ENCODE results near the gene FRMD4B.
A peak's percentile ranks its signal among the peaks of the same experiment; 100 is the strongest.

Gene FRMD4B

GRCh38 chr3:69178838-69179739, 206.8 kb downstream of the FRMD4B start:
- DNase-seq (ENCODE audit: low read depth) = no peak
- no peak for TF ChIP-seq CTCF (IDR thresholded peaks at IDR 0.05; ENCODE audit: control insufficient read depth, extremely low read depth, insufficient read depth)
- no peak overlapping the region for H3K4me3 ChIP-seq (ENCODE audit: low read depth, low read length)

GRCh38 chr3:69178082-69178481, 207.8 kb downstream of the FRMD4B start:
- no peak for TF ChIP-seq CTCF (IDR thresholded peaks at IDR 0.05; ENCODE audit: control insufficient read depth, extremely low read depth, insufficient read depth)
- DNase-seq (ENCODE audit: low read depth) = no peak

GRCh38 chr3:69174871-69175737, 210.8 kb downstream of the FRMD4B start:
- H3K4me3 ChIP-seq (ENCODE audit: low read depth, low read length) = no peak overlapping the region
- no peak for DNase-seq (ENCODE audit: low read depth)
- no peak for TF ChIP-seq CTCF (IDR thresholded peaks at IDR 0.05; ENCODE audit: control insufficient read depth, extremely low read depth, insufficient read depth)

More at GRCh38 chr3:69178082-69178481, 207.8 kb downstream of the FRMD4B start:
- H3K4me3 ChIP-seq (ENCODE audit: low read depth, low read length) = no peak overlapping the region

- DNase-seq (ENCODE audit: low read depth) = no peak
- no peak overlapping the region for H3K4me3 ChIP-seq (ENCODE audit: low read depth, low read length)
- TF ChIP-seq CTCF (IDR thresholded peaks at IDR 0.05; ENCODE audit: control insufficient read depth, extremely low read depth, insufficient read depth) = no peak
Measured at GRCh38 chr3:69174445-69174844, 211.4 kb downstream of the FRMD4B start.

- H3K4me3 ChIP-seq (ENCODE audit: low read depth, low read length) = no peak overlapping the region
- TF ChIP-seq CTCF (IDR thresholded peaks at IDR 0.05; ENCODE audit: control insufficient read depth, extremely low read depth, insufficient read depth) = no peak
- peak; percentile 87 for DNase-seq (ENCODE audit: low read depth)
Measured at GRCh38 chr3:69172058-69172457, 213.8 kb downstream of the FRMD4B start.

GRCh38 chr3:69166446-69166845, 219.4 kb downstream of the FRMD4B start:
- H3K4me3 ChIP-seq (ENCODE audit: low read depth, low read length) = no peak overlapping the region
- peak; percentile 33 for DNase-seq (ENCODE audit: low read depth)
- TF ChIP-seq CTCF (IDR thresholded peaks at IDR 0.05; ENCODE audit: control insufficient read depth, extremely low read depth, insufficient read depth) = no peak
